HTR-8/SVneo (cell line): ENCODE measurements around the gene SEC31B.
A peak's percentile ranks its signal among the peaks of the same experiment; 100 is the strongest.

ENCODE experiments used
- DNase-seq: peaks from one replicate; pipeline ENCODE4 v3.0.0; 2011; ENCODE audit warnings: low spot score, mixed read lengths; ENCODE audit not compliant: insufficient read length
- FAIRE-seq: peaks from 2 replicates; lab custom pipeline; 2011; peaks lifted over from hg19 to GRCh38; lab: Jason Lieb, UNC

The SEC31B gene, protein sequence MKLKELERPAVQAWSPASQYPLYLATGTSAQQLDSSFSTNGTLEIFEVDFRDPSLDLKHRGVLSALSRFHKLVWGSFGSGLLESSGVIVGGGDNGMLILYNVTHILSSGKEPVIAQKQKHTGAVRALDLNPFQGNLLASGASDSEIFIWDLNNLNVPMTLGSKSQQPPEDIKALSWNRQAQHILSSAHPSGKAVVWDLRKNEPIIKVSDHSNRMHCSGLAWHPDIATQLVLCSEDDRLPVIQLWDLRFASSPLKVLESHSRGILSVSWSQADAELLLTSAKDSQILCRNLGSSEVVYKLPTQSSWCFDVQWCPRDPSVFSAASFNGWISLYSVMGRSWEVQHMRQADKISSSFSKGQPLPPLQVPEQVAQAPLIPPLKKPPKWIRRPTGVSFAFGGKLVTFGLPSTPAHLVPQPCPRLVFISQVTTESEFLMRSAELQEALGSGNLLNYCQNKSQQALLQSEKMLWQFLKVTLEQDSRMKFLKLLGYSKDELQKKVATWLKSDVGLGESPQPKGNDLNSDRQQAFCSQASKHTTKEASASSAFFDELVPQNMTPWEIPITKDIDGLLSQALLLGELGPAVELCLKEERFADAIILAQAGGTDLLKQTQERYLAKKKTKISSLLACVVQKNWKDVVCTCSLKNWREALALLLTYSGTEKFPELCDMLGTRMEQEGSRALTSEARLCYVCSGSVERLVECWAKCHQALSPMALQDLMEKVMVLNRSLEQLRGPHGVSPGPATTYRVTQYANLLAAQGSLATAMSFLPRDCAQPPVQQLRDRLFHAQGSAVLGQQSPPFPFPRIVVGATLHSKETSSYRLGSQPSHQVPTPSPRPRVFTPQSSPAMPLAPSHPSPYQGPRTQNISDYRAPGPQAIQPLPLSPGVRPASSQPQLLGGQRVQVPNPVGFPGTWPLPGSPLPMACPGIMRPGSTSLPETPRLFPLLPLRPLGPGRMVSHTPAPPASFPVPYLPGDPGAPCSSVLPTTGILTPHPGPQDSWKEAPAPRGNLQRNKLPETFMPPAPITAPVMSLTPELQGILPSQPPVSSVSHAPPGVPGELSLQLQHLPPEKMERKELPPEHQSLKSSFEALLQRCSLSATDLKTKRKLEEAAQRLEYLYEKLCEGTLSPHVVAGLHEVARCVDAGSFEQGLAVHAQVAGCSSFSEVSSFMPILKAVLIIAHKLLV

GRCh38 chr10:100519311-100520051, at the start of gene SEC31B:
Gene SEC31B (minus strand): TSS chr10:100519861. CDS start chr10:100516952, 2,909 bp downstream.
- FAIRE-seq (no peak), DNase-seq (no peak)

DNA sequence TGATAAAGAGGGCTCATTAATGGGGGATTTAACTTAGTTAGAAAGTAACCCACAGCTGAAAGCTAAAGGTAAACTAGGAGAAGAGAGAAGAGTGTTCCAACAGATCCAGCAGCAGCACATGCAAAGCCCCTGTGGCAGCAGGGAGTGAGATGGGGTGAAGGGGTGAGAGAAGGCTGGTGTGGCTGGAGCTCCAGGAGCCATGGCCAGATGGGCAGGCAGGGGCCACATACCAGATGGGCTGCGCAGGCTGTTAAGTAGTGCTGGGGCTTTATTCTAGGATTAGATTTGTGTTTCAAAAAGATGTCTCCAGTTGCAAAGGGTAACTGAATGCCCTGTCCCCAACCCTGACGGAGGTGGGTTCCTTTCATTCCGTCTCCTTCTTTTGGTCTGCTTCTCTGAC, 49.3 kb upstream of the SEC31B start:
- DNase-seq (no peak), FAIRE-seq (no peak)

GRCh38 chr10:100567826-100568225, 48.2 kb upstream of the SEC31B start:
- FAIRE-seq = no peak
- DNase-seq = no peak

DNA sequence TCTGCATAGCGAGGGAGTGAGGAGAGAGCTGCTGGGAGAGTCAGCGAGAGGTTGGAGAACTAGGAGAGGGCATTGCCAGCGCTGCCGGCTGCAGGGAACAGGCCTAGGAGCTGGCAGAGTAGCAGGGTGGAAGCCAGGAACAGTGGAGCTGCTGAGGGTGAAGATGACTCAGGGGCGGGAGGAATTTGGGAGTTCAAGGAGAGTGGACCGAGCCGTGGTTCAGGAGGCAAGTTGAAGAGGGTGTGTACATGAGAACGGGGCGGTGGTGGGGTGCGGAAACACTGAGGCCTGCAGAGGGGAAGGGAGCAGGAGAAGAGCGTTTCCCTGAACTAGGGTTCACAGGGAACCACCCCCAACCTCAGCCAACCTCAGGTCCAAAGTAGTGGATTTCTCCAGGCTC, 47.6 kb upstream of the SEC31B start:
- FAIRE-seq (no peak), DNase-seq (no peak)

DNA sequence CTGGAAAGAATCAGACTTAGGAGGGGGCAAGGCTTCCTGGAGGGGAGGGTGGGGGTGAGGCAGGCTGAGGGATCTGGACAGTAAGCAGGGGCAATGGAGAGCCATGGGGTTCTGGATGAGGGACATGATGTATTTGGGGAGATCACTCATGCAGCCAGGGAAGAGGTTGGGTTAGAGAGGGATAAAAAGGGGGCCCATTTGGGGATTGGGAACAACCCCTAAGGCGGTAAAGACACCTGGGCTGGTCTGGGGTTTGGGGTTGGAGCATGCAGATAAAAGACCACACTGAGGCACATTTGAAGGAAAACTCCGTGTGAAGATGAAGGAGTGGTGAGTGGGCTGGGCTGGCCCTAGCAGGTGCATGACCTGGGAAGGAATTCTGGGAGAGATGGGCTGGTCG, 46.9 kb upstream of the SEC31B start:
- FAIRE-seq = no peak
- DNase-seq = no peak

- FAIRE-seq = no peak
- no peak for DNase-seq
These were observed 45.7 kb upstream of the SEC31B start for GRCh38 chr10:100565206-100565985.

- DNase-seq (peak; percentile 22), FAIRE-seq (no peak)
These were observed 42.5 kb upstream of the SEC31B start for GRCh38 chr10:100562008-100562672.

DNA sequence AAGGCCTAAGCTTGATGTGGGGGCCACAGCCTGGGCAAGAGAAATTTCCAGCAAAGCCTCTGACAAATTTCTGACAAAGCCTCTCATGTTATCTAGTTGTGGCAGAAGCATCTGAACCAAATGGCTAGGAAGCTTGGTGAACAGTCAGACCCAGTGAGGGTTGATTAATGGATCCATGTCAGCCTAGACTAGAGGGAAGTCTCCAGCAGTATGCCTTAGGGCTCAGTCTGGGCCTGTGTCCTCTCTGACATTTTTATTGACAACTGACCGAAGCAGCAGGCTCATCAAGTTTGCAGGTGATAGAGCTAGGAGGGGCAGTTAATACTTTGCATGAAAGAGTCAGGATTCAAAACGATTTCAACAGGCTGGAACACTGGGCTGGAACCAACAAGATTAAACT, 41.3 kb upstream of the SEC31B start:
- FAIRE-seq (no peak), DNase-seq (no peak)

GRCh38 chr10:100560248-100560647, 40.6 kb upstream of the SEC31B start:
- DNase-seq = no peak
- FAIRE-seq = no peak

DNA sequence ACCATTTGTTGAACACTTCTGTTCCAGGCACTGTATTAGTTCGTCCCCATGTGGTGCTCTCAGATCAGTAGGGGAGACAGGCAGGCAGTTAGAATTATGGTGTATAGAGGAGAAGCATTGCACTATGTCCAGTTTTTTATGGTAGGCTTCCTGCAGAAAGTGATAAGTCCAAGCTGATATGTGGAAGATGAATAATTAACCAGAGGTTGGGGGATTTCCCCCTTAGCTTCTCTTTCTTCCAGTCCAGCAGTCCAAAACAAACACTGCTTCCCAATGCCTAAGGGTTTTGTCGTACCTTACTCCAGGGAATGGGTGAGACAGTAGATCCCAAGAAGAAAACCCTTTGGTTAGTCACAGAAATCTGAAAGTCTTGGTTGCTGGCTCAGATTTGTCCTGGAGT, 35.2 kb upstream of the SEC31B start:
- FAIRE-seq (peak; percentile 4), DNase-seq (no peak)

- no peak for DNase-seq
- no peak for FAIRE-seq
These were observed 34.3 kb upstream of the SEC31B start for GRCh38 chr10:100553929-100554328.

DNA sequence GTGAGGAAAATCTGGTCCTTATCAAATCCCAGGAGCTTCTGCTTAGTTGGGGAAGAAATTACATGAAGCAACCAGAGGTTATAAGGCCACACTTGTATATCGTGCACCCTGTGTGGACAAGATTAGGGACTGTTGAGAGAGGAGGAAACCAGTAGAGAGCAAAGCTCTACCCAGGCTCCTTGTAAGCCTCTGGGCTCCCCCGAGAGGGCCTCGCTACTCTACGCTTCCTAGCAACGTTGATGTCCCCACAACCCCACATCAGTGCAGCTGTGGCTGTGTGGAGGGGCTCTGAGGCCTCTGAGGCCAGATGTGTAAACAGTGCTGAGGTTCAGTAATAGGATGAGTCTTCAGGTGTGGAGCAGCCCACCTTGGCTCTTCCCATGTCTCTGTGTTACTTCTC, 32.1 kb upstream of the SEC31B start:
- FAIRE-seq (no peak), DNase-seq (no peak)

GRCh38 chr10:100551196-100551595, 31.5 kb upstream of the SEC31B start:
- FAIRE-seq (no peak), DNase-seq (no peak)

DNA sequence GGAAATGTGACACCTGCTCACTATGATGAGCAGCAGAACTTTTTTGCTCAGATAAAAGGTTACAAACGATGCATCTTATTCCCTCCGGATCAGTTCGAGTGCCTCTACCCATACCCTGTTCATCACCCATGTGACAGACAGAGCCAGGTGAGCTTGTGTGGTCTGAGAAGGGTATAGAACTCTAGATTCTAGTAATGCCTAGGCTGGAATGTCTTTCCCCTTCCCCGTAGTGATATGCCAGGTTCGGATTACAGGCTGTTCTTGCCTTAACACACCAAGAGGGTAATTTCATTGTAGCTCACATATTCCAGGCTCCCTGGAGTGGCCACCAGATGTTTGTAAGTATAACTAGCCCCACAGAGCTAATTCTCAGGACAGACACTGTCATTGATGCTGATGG, 25.3 kb upstream of the SEC31B start:
- no peak for DNase-seq
- FAIRE-seq = peak; percentile 16

- no peak for FAIRE-seq
- DNase-seq = no peak
These were observed 17.8 kb upstream of the SEC31B start for GRCh38 chr10:100537475-100537874.

GRCh38 chr10:100535715-100536353, 16.2 kb upstream of the SEC31B start, which contains the start of gene HIF1AN:
Gene HIF1AN (plus strand): TSS chr10:100535943. CDS start chr10:100535959, 16 bp downstream.
- FAIRE-seq (no peak), DNase-seq (peak; percentile 89)

GRCh38 chr10:100535338-100535714, 15.7 kb upstream of the SEC31B start:
- FAIRE-seq (no peak), DNase-seq (no peak)

DNA sequence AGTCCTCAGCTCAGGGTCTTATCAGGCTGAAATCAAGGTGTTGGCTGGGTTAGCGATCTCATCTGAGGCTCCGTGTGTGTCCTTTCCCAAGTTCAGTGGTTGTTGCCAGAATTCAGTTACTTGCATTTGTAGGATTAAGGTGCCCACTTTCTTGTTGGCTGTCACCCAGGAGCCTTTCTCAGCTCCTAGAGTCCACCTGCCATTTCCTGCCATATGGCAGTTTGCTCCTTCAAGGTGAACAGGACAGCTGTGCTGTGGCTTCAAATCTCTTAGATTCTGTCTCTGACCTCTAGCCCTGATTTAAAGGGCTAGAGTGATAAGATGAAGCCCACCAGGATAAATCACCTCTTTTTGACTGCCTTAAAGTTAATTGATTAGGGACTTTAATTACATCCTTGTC, 15.1 kb upstream of the SEC31B start:
- FAIRE-seq (no peak), DNase-seq (no peak)
